Neural crest cell (in vitro differentiated cells): Measurements from ENCODE around the gene DYRK2. TPM values are rescaled to one million over a fixed set of nuclear protein-coding genes. Genes with fewer than 3 reads are reported as not detected.

Source experiments
- DNase-seq: peaks from one replicate; pipeline ENCODE4 v3.0.0; 2021; ENCODE audit warnings: low read depth, mixed read lengths, low spot score
- H3K27ac Mint-ChIP-seq: one replicate; pipeline ENCODE4 v1.8.0; 2021; ENCODE audit warnings: mild to moderate bottlenecking, mixed read lengths; ENCODE audit not compliant: unreplicated experiment
- H3K27me3 Mint-ChIP-seq: 2 replicates; pipeline ENCODE4 v1.8.0; 2021; ENCODE audit warnings: low read depth, mild to moderate bottlenecking, mixed read lengths
- H3K36me3 Mint-ChIP-seq: 2 replicates; pipeline ENCODE4 v1.8.0; 2021; ENCODE audit warnings: low read depth, mild to moderate bottlenecking, mixed read lengths
- H3K4me1 Mint-ChIP-seq: 2 replicates; pipeline ENCODE4 v1.8.0; 2021; ENCODE audit warnings: mixed read lengths
- H3K4me3 Mint-ChIP-seq: one replicate; pipeline ENCODE4 v1.8.0; 2021; ENCODE audit warnings: mild to moderate bottlenecking, mixed read lengths
- H3K9me3 Mint-ChIP-seq: 2 replicates; pipeline ENCODE4 v1.8.0; 2021; ENCODE audit warnings: mixed read lengths
- long read RNA-seq: library from polyadenylated mRNA; unstranded; transcript quantifications from one replicate; pipeline ENCODE4 v2.0.0, GENCODE V29; 2020
- total RNA-seq: library from RNA; stranded (reverse); gene quantifications from 2 replicates; pipeline ENCODE4 v1.2.1, GENCODE V29; 2021
- TF ChIP-seq, protein P1 (sequence below): fragments of 200-600 bp; sonication (generic); conservative IDR thresholded peaks from 2 replicates; pipeline ENCODE4 v1.5.0; 2021; ENCODE audit warnings: antibody characterized with exemption, mild to moderate bottlenecking

Gene DYRK2
- total RNA-seq: 47.3 and 48.1 TPM in 2 replicates
- long read RNA-seq, partial matches to known transcripts: 0 of 11 reads
- long read RNA-seq, other reads (novel, unspliced or antisense): 11 of 11 reads

- Mint-ChIP-seq H3K27me3 (peaks cover 6% of the 10 kb centered on the region), H3K4me1 (peaks cover 40% of the 10 kb centered on the region), H3K9me3 (no peaks in the 10 kb centered on the region), H3K36me3 (peaks cover 7% of the 10 kb centered on the region), H3K27ac (peak within 1 kb of the TSS; percentile 98), H3K4me3 (peak within 1 kb of the TSS; percentile 98)
- TF ChIP-seq, protein P1, sequence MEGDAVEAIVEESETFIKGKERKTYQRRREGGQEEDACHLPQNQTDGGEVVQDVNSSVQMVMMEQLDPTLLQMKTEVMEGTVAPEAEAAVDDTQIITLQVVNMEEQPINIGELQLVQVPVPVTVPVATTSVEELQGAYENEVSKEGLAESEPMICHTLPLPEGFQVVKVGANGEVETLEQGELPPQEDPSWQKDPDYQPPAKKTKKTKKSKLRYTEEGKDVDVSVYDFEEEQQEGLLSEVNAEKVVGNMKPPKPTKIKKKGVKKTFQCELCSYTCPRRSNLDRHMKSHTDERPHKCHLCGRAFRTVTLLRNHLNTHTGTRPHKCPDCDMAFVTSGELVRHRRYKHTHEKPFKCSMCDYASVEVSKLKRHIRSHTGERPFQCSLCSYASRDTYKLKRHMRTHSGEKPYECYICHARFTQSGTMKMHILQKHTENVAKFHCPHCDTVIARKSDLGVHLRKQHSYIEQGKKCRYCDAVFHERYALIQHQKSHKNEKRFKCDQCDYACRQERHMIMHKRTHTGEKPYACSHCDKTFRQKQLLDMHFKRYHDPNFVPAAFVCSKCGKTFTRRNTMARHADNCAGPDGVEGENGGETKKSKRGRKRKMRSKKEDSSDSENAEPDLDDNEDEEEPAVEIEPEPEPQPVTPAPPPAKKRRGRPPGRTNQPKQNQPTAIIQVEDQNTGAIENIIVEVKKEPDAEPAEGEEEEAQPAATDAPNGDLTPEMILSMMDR: peak; percentile 24
- DNase-seq: peak; percentile 71
These were observed at the start of gene DYRK2 for GRCh38 chr12:67648521-67649260. Gene DYRK2 (plus strand): TSS chr12:67648745. CDS start chr12:67649134, 389 bp downstream.

DNA sequence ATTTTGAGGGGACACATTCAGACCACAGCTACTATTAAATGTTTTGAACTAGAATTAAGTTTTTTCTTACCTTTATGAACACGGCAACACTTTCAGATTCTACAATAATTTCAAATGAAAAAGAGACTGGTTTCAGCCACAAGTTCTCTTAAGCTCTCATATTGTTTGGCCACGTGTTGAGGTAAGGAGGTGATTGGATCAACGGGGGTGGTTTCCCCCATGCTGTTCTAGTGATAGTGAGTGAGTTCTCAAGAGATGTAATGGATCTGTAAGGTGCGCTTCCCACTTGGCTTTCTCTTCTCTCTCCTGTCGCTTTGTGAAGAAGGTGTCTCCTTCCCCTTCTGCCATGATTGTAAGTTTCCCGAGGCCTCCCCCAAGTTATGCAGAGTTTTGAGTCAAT lies 48.9 kb upstream of the DYRK2 start:
- no peaks in the 10 kb centered on the region for H3K27me3 Mint-ChIP-seq
- no peak overlapping the region for H3K4me3 Mint-ChIP-seq
- no peak for DNase-seq
- peaks cover 4% of the 10 kb centered on the region for H3K36me3 Mint-ChIP-seq
- H3K27ac Mint-ChIP-seq: no peak overlapping the region
- H3K9me3 Mint-ChIP-seq: peaks cover 7% of the 10 kb centered on the region
- TF ChIP-seq, protein P1: no peak
- H3K4me1 Mint-ChIP-seq: no peaks in the 10 kb centered on the region

GRCh38 chr12:67601126-67601525 lies 47.4 kb upstream of the DYRK2 start:
- Mint-ChIP-seq H3K4me1 (no peaks in the 10 kb centered on the region), H3K4me3 (no peak overlapping the region), H3K36me3 (peaks cover 4% of the 10 kb centered on the region), H3K27me3 (no peaks in the 10 kb centered on the region), H3K27ac (no peak overlapping the region), H3K9me3 (peaks cover 7% of the 10 kb centered on the region)
- DNase-seq: no peak
- TF ChIP-seq, protein P1: no peak

- no peak for DNase-seq
- no peaks in the 10 kb centered on the region for H3K27me3 Mint-ChIP-seq
- no peaks in the 10 kb centered on the region for H3K9me3 Mint-ChIP-seq
- no peaks in the 10 kb centered on the region for H3K4me1 Mint-ChIP-seq
- no peak overlapping the region for H3K4me3 Mint-ChIP-seq
- no peak overlapping the region for H3K27ac Mint-ChIP-seq
- TF ChIP-seq, protein P1: no peak
- no peaks in the 10 kb centered on the region for H3K36me3 Mint-ChIP-seq
These were observed 39.2 kb upstream of the DYRK2 start for GRCh38 chr12:67609226-67609870.

GRCh38 chr12:67613040-67613439 lies 35.5 kb upstream of the DYRK2 start:
- no peaks in the 10 kb centered on the region for H3K27me3 Mint-ChIP-seq
- H3K27ac Mint-ChIP-seq: no peak overlapping the region
- TF ChIP-seq, protein P1: no peak
- DNase-seq: no peak
- no peaks in the 10 kb centered on the region for H3K36me3 Mint-ChIP-seq
- no peaks in the 10 kb centered on the region for H3K9me3 Mint-ChIP-seq
- no peak overlapping the region for H3K4me3 Mint-ChIP-seq
- H3K4me1 Mint-ChIP-seq: peaks cover 5% of the 10 kb centered on the region
